HepG2 (cell line): ENCODE measurements around the gene FGFR2.

Source experiments
- CTCF ChIP-seq: sonication (generic); formaldehyde crosslinking; IDR thresholded peaks from 2 replicates; pipeline ENCODE4 v1.5.0; 2020; ENCODE audit warnings: mild to moderate bottlenecking, missing genetic modification reagents, moderate library complexity
- GABPA ChIP-seq, 2 experiments: IDR thresholded peaks; 2 replicates each; pipeline ENCODE4 v1.6.1; 2011 to 2016; ENCODE audit warnings: low read depth in 2 of 2, low read length in 1 of 2, missing biosample characterization in 1 of 2, missing genetic modification characterization in 1 of 2
- MTA1 ChIP-seq: sonication (generic); formaldehyde crosslinking; IDR thresholded peaks from 2 replicates; pipeline ENCODE4 v1.4.0; 2020; ENCODE audit warnings: missing genetic modification reagents, mild to moderate bottlenecking, borderline replicate concordance
- MTA3 ChIP-seq: sonication (generic); formaldehyde crosslinking; IDR thresholded peaks from 2 replicates; pipeline ENCODE4 v1.4.0; 2020; ENCODE audit warnings: missing genetic modification reagents
- SMYD3 ChIP-seq: sonication (generic); formaldehyde crosslinking; IDR thresholded peaks from 2 replicates; pipeline ENCODE4 v1.8.1; 2023; ENCODE audit warnings: mild to moderate bottlenecking, missing genetic modification reagents
- ZNF451 ChIP-seq: sonication (generic); formaldehyde crosslinking; IDR thresholded peaks from 2 replicates; pipeline ENCODE4 v1.5.0; 2020; ENCODE audit warnings: mild to moderate bottlenecking, missing genetic modification reagents

- TF ChIP-seq GABPA (IDR thresholded peaks at IDR 0.05; ENCODE audit: low read depth, low read length) (no peak), GABPA (CRISPR knock-in tag; IDR thresholded peaks at IDR 0.05; ENCODE audit: low read depth) (no peak), CTCF (CRISPR knock-in tag) (no peak), ZNF451 (CRISPR knock-in tag) (no peak), SMYD3 (CRISPR knock-in tag) (no peak), MTA1 (CRISPR knock-in tag) (no peak), MTA3 (CRISPR knock-in tag) (no peak)
These were observed 3.2 kb upstream of the FGFR2 start for GRCh38 chr10:121601458-121601857.
